HEK293 (cell line): ENCODE data around the gene ZNF460.

ENCODE experiments used
- CTCF ChIA-PET: fragments of 350-600 bp; formaldehyde crosslinking; extraction: SDS; loops from one replicate; lab custom pipeline; 2021; ENCODE audit warnings: antibody characterized with exemption; lab: Yijun Ruan, JAX
- POLR2A ChIA-PET: fragments of 300-600 bp; formaldehyde crosslinking; extraction: SDS; loops from one replicate; lab custom pipeline; 2020; ENCODE audit warnings: antibody characterized with exemption, inconsistent platforms; lab: Yijun Ruan, JAX
- H3K27ac ChIP-seq: fragments of 200-500 bp; sonication (Bioruptor generic); 2 replicates; pipeline ENCODE4 v1.5.1; 2014; ENCODE audit warnings: low read depth, low read length, control low read depth, inconsistent platforms; ENCODE audit errors: extremely low read depth
- H3K36me3 ChIP-seq, 2 experiments: fragments of 200-500 bp in 1 of 2; sonication (Bioruptor generic) in 1 of 2; 1 replicate in 1 of 2; 2 replicates in 1 of 2; pipeline ENCODE4 v1.5.1; 2014 to 2017; ENCODE audit warnings: inconsistent platforms in 2 of 2, low read length in 2 of 2; ENCODE audit not compliant: control insufficient read depth in 2 of 2, insufficient read depth in 1 of 2
- H3K4me1 ChIP-seq: fragments of 200-500 bp; sonication (Bioruptor generic); 2 replicates; pipeline ENCODE4 v1.5.1; 2014; ENCODE audit warnings: mild to moderate bottlenecking, low read length, inconsistent platforms; ENCODE audit not compliant: control insufficient read depth, insufficient read depth
- H3K4me3 ChIP-seq: 2 replicates; pipeline ENCODE4 v1.5.1; 2011; ENCODE audit warnings: low read depth, mild to moderate bottlenecking, control low read depth, low read length, moderate library complexity
- H3K9me3 ChIP-seq: fragments of 200-500 bp; sonication (Bioruptor generic); 2 replicates; pipeline ENCODE4 v1.5.1; 2014; ENCODE audit warnings: low read depth, low read length, inconsistent platforms; ENCODE audit not compliant: control insufficient read depth, insufficient read depth
- PRDM4 ChIP-seq: fragments of 450-650 bp; formaldehyde crosslinking; IDR thresholded peaks from 2 replicates; pipeline ENCODE4 v1.5.1; 2017; ENCODE audit warnings: missing biosample characterization, missing genetic modification characterization
- ZFHX2 ChIP-seq: fragments of 450-650 bp; formaldehyde crosslinking; conservative IDR thresholded peaks from 2 replicates; pipeline ENCODE4 v1.5.1; 2016; ENCODE audit warnings: missing biosample characterization, missing genetic modification characterization
- ZNF184 ChIP-seq: fragments of 450-650 bp; IDR thresholded peaks from 2 replicates; pipeline ENCODE4 v1.5.1; 2018; ENCODE audit warnings: missing biosample characterization, mild to moderate bottlenecking, missing genetic modification characterization
- ZNF280D ChIP-seq: fragments of 450-650 bp; formaldehyde crosslinking; IDR thresholded peaks from 2 replicates; pipeline ENCODE4 v1.5.1; 2016; ENCODE audit warnings: missing biosample characterization, missing genetic modification characterization
- ZNF391 ChIP-seq: fragments of 450-650 bp; formaldehyde crosslinking; IDR thresholded peaks from 2 replicates; pipeline ENCODE4 v1.5.1; 2016; ENCODE audit warnings: low read depth, missing biosample characterization, missing genetic modification characterization, borderline replicate concordance
- ZNF473 ChIP-seq: fragments of 450-650 bp; formaldehyde crosslinking; IDR thresholded peaks from 2 replicates; pipeline ENCODE4 v1.5.1; 2017; ENCODE audit warnings: missing biosample characterization, missing genetic modification characterization
- ZNF623 ChIP-seq: fragments of 450-650 bp; formaldehyde crosslinking; IDR thresholded peaks from 2 replicates; pipeline ENCODE4 v1.5.1; 2016; ENCODE audit warnings: missing biosample characterization, missing genetic modification characterization
- ZNF624 ChIP-seq: fragments of 450-650 bp; formaldehyde crosslinking; IDR thresholded peaks from 2 replicates; pipeline ENCODE4 v1.5.1; 2017; ENCODE audit warnings: missing biosample characterization, missing genetic modification characterization
- ZNF785 ChIP-seq: fragments of 450-650 bp; formaldehyde crosslinking; IDR thresholded peaks from 2 replicates; pipeline ENCODE4 v1.5.1; 2016; ENCODE audit warnings: missing biosample characterization, missing genetic modification characterization
- ZNF837 ChIP-seq: fragments of 450-650 bp; formaldehyde crosslinking; IDR thresholded peaks from 2 replicates; pipeline ENCODE4 v1.5.1; 2016; ENCODE audit warnings: missing biosample characterization, missing genetic modification characterization
- TF ChIP-seq, protein P1 (sequence below): fragments of 450-650 bp; formaldehyde crosslinking; IDR thresholded peaks from 2 replicates; pipeline ENCODE4 v1.5.1; 2016; ENCODE audit warnings: missing biosample characterization, missing genetic modification characterization
- TF ChIP-seq, protein P2 (sequence below): fragments of 450-650 bp; formaldehyde crosslinking; IDR thresholded peaks from 2 replicates; pipeline ENCODE4 v1.5.1; 2016; ENCODE audit warnings: missing biosample characterization, missing genetic modification characterization

ZNF460 gene

GRCh38 chr19:57321116-57321515 lies 40.8 kb downstream of the ZNF460 start:
- no peak for TF ChIP-seq ZNF785
- TF ChIP-seq, protein P1, sequence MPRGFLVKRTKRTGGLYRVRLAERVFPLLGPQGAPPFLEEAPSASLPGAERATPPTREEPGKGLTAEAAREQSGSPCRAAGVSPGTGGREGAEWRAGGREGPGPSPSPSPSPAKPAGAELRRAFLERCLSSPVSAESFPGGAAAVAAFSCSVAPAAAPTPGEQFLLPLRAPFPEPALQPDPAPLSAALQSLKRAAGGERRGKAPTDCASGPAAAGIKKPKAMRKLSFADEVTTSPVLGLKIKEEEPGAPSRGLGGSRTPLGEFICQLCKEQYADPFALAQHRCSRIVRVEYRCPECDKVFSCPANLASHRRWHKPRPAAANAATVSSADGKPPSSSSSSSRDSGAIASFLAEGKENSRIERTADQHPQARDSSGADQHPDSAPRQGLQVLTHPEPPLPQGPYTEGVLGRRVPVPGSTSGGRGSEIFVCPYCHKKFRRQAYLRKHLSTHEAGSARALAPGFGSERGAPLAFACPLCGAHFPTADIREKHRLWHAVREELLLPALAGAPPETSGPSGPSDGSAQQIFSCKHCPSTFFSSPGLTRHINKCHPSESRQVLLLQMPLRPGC (tag by site-specific recombination): no peak
- no peak for TF ChIP-seq ZNF391 (tag by site-specific recombination)
- TF ChIP-seq ZNF184: no peak
- TF ChIP-seq, all 188 proteins: peak for 0
- ChIA-PET POLR2A (interaction anchor here (0.9 to 1.9 kb wide), 2 partner anchors 30 to 31 kb away, joined by 3 to 9 read pairs; partner anchors contain the start of gene ZNF304), CTCF (interaction anchor here (1.0 kb wide), 1 partner anchor 33 kb away, joined by 3 read pairs; no protein-coding TSS in a partner anchor)
- Histone ChIP-seq H3K36me3 (peaks cover 25 to 40% of the 10 kb centered on the region in 2 experiments), H3K27ac (peak overlapping the region; percentile 89; the same call in 1 of the 2 replicates), H3K4me1 (no peaks in the 10 kb centered on the region; the same call in 1 of the 2 replicates), H3K4me3 (peak overlapping the region; percentile 91), H3K9me3 (no peaks in the 10 kb centered on the region)

- Histone ChIP-seq H3K9me3 (no peaks in the 10 kb centered on the region), H3K4me1 (no peaks in the 10 kb centered on the region; the same call in 1 of the 2 replicates), H3K36me3 (peaks cover 32 to 45% of the 10 kb centered on the region in 2 experiments), H3K4me3 (peak overlapping the region; percentile 91), H3K27ac (no peak overlapping the region; the same call in 1 of the 2 replicates)
- CTCF ChIA-PET: interaction anchor here (0.6 to 1.0 kb wide), 3 partner anchors 8 to 33 kb away, joined by 3 to 5 read pairs (median 3); no protein-coding TSS in a partner anchor
- POLR2A ChIA-PET: interaction anchor here (0.9 to 1.9 kb wide), 2 partner anchors 29 to 31 kb away, joined by 3 to 9 read pairs; partner anchors contain the start of gene ZNF304
- TF ChIP-seq PRDM4 (tag by site-specific recombination) (no peak), ZNF624 (tag by site-specific recombination) (no peak), ZNF837 (tag by site-specific recombination) (no peak), ZFHX2 (no peak), ZNF280D (tag by site-specific recombination) (no peak)
- TF ChIP-seq, protein P2, sequence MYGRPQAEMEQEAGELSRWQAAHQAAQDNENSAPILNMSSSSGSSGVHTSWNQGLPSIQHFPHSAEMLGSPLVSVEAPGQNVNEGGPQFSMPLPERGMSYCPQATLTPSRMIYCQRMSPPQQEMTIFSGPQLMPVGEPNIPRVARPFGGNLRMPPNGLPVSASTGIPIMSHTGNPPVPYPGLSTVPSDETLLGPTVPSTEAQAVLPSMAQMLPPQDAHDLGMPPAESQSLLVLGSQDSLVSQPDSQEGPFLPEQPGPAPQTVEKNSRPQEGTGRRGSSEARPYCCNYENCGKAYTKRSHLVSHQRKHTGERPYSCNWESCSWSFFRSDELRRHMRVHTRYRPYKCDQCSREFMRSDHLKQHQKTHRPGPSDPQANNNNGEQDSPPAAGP: no peak
These were observed 41.5 kb downstream of the ZNF460 start for GRCh38 chr19:57321751-57322150.

GRCh38 chr19:57324992-57325391 lies 44.7 kb downstream of the ZNF460 start:
- Histone ChIP-seq H3K4me1 (no peaks in the 10 kb centered on the region; the same call in 1 of the 2 replicates), H3K27ac (no peak overlapping the region), H3K4me3 (no peak overlapping the region), H3K9me3 (no peaks in the 10 kb centered on the region), H3K36me3 (peaks cover 62 to 76% of the 10 kb centered on the region in 2 experiments)
- CTCF ChIA-PET: no interaction called here
- POLR2A ChIA-PET: interaction anchor here (0.9 kb wide), 1 partner anchor 26 kb away, joined by 3 read pairs; the partner anchor contains the start of gene ZNF304
- TF ChIP-seq ZNF623 (tag by site-specific recombination) (peak; percentile 89), ZNF473 (tag by site-specific recombination) (no peak)
